GDM1 (cell line): ENCODE data around the gene NKD1.

Source experiments
- DNase-seq: peaks from one replicate; lab custom pipeline; 2025; lab: John Stamatoyannopoulos, UW

Gene NKD1

DNA sequence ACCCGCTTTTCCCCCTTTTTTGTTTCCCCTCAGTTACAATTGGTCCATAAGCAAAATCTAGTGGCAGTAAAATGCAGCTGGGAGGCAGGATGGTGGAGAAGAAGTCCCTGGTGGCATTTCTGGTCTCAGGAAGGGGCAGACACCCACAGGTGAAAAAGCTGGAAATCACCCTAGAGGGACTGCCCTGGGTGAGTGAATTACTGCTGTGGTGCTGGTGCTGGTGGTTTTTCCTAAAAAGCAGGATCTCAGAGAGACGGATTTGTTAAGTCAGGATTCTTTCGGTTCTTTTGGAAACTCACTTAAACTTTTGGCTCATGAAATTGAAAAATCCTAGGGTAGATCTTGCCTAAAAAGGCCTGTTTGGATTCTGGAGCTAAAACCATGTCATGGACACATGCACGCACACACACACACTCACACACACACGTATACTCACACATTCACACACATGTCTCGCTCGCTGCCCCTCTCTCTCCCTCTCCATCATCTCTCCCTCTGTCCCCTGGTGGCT lies 65.8 kb downstream of the NKD1 start:
- no peak for DNase-seq

DNA sequence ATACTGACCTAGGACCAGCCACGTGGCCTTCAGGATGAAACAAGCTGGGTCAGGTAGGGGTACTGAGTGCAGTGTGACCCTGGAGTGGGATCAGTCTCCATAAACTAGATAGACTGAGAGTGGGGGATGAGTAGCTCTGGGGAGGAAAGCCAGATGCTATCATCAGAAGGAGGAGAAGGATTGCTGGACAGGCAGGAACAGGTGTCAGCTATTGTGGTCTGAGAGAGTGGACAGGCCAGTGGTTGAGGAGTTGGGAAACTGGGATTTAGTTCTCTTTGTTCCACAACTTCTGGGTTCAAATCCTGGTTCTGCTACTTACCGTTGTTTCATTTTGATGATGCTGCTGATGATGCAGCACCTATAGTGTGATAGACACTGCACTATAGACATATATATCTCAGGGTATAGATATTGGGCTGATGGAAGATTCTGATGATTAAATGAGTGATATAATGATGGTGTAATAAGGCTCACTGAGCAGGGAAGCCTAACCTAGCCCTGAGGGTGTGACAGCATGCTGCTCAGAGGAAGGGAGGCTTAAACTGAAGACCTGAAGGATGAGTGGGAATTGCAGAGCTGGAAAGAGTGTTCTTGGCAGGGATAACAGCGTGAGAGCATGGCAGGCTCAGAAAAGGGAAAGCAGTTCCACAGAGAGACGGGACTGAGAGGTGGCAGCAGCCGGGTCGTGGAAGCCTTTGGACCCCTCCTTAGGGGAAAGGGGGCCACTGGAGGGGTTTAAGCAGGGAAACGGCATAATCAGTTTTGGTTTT lies 66.9 kb downstream of the NKD1 start:
- no peak for DNase-seq

DNA sequence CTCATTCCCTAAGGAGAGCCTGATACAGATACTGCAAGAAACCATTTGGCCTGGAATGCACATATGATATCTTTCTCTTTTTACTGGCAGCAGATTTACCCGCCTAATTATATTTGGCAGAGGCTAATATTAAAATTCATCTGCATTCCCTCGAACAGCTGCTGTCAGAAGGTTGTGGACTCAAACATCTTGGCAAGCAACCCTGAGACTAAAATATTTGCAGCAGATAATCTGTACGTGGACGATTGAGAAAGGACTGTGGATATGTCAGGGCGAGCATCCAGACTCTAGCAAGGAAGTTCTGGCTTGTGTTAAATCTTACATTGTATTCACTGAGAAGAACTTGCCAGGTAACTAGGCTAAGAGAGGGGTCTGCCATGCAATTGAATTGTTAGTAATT lies 67.7 kb downstream of the NKD1 start:
- no peak for DNase-seq

DNA sequence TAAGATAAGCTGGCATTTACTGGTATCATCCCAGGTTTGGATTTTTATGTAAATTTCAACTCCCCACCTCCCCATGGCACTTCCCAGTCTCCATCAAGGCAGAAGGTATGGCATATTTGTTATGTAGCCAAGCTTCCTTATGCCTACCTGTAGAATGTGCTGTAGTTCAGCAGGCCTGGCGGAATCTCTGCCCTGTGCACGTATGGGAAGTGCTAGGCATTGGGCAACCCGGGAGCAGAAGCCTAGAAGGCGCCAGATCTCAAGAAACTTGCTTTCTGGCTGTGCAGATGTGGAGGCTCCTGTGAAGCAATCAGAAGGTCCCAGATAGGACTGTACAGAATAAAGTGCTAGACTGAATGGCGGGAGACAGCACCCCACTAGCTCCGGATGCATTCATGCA lies 68.2 kb downstream of the NKD1 start:
- DNase-seq: no peak

DNA sequence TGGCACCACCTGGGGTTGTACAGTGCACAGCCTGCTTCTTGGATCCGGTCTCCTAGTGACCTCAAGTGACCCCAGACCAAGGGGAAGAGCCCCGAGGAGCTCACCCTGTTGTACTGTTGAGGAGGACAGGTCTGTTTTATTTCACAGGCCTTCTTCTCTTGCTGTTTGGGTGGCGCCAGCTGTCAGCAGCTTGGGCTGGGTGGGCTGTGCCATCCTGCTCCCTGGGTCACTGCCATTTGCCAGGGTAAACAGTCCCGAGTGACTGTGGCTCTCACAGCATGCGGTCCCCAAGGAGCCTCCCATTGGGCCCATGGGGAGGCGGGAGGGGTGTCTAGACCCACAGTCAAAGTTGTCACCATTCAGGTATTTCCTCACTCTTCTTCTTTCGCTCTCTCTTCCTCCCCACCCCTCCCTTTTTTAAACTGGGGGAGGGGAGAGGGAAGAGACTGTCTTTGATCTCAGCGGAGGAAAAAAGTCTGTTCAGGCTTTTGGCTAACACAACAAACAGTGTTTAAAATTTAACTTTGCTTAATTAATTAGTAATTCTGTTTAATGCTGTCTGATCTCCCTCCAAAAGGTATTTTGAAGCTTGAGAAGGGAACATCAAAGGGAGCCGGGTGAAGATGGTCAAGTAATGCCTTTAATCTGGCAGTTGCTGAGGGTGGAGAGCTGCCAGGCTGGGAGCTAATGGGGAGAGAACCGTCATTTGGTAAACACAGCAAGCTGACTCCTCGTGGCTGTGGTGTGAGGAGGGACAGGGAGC lies 68.9 kb downstream of the NKD1 start:
- DNase-seq: no peak

DNA sequence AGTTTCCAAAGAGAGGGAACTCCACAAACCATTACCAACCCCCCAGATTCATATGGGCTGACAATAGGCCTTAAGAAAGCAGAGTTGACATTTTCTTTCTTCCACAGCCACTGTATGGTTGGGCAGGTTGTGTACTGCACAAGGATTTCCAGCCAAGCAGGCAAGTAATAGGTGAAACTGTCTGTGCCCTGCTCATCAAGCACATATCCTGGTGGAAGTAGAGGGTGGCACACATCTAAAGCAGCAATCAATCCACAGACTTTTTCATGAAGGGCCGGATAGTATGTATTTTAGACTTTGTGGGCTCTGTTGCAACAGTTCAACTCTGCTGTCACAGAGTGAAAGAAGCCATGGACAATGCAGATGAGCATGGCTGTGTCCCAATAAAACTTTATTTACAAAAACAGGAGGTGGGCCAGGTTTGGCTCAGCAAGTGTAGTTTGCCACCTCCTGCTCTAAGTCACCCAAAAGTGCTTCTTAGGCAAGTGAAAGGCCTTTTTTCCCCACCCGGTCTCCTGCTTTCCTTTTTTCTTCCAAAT lies 69.5 kb downstream of the NKD1 start:
- no peak for DNase-seq

DNA sequence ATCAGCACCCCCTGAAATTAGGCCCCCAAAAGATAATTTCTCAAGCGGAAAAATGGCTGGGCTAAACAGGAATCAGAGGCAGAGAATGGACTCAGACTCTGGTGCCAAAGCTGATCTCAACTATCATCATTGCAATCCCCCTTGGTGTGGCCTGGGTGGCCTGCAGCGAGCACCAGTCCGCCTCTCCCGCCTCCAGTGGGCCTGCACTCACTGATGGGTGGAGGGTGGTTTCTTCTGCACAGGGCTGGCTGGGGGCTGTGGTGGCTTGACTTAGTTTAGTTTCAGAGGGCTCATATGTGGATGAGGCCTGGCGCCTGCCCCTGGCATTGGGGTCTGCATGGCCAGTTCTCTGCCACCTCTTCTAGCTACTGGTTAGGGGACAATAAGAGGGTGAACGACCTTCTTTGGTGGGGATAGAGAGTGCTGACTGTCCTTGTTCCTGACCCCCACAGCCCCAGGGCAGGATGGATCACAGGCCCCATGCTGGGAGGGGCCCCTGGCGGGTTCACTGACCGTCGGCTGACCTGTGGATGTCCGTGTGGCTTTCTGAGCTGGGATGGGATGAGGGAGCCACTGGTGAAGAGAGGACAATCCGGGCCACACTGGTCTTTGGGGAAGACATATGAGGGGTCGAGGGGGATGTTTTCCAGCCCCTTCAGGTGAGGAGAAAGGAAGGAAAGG lies 70.2 kb downstream of the NKD1 start:
- no peak for DNase-seq

DNA sequence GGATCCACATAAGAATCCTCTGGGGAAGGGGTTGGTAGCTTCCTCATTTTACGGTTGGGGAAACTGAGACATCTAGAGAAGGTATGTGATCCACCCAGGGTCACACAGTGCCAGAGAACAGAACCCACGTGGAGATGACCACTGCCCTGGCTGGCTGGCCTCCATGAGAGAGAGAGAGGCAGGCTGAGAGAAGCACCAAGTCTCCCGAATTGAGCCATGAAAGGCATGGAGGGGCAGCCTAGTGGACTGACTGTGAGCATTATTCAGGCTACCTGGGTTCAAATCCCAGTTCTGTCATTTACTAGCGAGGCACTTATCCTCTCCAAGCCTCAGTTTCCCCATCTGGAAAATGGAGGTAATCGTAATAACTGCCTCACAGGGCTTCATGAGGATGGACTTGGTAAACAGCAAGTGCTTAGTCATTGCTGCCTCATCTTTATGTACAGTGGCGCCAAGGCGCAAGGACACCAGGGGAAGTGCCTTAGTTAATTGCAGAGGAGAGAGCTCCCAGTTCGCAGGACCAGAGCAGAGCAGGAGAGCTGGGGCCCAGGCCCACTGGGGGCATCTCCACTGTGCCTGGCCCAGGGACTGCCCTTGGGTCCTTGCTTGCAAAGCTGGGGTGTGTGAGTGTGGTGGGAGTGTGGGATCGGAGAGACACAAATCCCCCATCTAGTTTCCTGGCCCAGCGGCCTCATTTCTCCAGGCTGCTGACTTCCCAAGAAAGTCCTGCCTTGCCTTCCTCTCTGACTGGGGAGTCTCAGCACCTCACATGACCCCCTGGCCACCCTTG lies 71.7 kb downstream of the NKD1 start:
- DNase-seq: no peak

DNA sequence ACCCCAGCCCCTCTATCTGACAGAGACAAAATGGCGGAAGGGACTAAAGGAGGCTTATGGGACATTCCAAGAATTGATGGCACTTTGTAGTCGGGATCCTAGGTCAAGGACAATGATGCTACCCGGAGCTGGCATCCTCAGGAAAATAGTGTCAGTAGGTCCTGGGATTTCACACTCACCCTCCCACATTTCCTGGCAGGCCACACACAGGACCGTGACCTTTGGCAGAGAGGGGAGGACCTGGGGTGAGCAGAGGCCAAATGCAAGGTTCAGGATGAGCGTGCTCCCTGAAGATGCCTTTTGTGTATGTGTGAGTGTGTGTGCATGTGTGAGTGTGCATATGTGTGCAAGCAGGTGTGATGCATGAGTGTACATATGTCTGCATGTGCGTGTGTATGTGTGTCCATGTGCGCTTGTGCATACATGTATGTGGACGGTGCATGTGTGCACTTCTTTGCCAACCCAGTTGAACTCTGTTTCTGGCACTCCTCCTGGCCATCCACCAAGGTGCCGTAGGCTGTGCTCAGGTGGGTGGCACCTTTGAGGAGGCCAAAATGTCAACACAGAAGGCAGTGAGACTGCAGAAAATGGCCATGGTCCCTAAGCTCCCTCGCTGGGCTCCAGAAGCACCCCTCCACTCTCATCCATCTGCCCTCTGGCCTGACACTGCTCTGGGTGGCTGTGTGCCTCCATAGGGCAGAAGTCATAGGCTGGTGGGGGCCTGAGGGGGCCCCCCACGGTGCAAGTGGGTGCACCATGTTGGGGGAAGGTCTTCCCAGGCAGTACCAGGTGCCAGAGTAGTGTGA lies 72.7 kb downstream of the NKD1 start:
- no peak for DNase-seq

DNA sequence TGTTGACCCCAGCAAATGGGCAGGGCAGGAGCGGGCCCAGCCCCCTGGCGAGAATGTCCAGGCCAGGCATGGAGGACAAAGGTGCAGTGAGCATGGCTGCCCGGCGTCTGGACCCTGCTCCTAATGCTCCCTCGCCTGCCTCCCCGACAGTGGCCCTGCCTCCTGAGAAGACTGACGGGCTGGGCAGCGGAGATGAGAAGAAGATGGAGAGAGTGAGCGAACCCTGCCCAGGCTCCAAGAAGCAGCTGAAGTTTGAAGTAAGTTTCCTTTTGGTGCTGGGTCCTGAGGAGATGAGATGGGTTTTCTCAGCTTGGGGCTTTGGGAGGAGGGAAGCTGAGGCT lies 73.2 kb downstream of the NKD1 start:
- DNase-seq: no peak

DNA sequence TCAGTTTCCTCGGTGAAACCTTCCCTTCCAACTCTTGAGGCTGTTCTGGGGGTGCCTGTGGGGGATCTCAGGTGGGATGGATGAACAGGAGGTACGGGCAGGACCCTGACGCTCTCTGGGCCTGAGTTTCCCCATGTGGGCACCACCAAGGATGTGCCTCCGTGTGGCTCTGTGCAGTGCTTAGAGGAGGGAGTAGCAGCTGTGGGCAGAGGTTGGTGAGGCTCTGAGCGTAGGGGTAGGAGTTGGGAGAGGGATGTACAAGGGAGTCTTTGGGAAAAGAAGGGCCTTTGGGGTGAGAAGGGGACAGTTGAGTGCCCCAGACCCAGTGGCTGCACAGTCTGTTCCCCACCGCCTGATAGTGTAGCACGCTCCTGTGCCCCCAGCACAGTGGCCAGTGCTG lies 73.8 kb downstream of the NKD1 start:
- DNase-seq: no peak

DNA sequence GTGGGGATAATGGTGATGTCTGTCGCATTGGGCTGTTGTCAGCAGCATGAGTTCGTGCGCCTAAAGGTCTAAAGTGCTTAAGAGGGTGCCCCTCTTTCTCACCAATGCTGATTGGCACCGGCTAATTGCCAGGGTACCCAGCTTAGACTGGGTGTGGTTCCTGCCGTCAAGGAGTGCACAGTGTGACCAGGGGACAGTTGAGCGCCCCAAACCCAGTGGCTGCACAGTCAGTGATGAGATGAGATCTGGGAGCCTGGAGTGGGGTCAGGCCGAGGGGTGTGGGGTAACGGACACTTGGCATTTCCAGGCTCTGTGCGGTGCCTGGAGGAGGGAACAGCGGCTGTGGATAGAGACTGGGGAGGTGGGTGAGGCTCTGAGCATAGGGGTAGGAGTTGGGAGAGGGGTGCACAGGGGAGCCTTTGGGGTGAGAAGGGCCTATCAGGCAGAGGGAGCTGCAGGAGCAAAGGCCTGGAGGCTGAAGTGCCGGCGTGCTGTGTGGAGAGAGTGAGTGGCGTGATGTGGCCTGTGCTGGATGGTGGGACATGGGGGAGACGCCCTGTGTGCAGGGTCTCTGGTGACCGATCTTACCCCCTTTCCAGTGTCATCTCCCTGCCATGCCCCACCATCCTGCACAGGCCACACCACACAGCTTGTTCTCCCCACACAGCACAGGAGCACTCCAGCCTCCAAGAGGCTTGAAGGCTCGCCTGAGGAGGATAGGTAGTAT lies 74.6 kb downstream of the NKD1 start:
- no peak for DNase-seq

DNA sequence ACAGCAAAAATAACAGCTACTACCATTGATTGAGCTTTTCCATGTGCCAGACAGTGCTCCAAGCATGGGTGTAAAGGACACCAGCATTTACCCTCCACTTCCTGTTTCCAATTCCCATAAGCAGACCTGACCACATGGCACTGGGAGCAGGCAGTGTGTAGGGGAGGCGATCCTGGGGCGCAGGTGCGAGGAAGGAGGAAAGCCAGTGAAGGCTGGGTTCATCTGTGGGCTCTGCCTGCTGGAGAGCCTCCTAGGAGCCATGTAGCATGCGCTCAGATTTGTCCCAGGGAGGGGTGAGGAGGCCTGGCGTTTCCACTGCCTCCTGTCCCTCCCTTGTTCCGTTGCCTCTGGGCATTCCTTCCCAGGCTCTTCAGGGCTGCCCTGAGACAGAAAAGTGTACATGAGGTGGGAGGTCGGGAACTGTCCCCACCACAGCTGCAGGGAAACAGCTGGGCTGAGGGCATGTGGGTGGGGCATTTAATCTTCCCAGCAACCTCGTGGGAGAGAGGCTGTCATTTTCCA lies 76.3 kb downstream of the NKD1 start:
- DNase-seq: no peak

DNA sequence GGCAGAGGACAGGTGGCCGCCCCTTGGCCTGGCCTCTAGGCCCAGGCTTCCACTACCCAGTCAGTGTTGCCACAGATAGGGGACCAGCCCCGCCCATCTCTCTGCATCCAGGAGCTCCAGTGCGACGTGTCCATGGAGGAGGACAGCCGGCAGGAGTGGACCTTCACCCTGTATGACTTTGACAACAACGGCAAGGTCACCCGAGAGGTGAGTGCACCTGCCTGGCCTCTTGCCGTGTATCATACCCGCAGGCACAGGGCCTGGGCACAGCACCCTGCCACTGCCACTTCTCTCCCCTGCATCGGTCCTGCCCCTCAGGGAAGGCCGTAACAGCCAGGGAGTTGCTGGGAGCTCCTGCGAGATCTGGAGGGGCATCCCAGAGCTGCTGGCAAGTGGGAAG lies 77.2 kb downstream of the NKD1 start:
- no peak for DNase-seq

DNA sequence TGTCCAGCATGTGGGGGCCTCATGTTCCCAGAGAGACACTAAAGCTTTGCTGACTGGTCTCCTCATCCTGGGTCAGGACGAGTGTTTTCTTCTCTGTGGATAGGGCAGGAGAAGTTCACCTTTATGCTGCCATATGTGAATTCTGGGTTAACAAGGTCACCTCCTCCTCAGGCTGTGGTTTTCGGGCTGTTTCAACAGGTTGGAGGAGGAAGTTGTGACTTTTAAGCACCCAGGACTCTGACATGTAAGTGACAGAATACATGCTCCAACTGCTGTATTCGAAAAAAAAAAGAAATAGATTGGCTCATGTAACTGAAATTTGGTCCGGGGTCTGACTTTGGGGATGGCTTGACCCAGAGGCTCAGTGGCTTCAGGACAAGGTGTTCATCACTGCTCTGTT lies 78.7 kb downstream of the NKD1 start:
- no peak for DNase-seq

DNA sequence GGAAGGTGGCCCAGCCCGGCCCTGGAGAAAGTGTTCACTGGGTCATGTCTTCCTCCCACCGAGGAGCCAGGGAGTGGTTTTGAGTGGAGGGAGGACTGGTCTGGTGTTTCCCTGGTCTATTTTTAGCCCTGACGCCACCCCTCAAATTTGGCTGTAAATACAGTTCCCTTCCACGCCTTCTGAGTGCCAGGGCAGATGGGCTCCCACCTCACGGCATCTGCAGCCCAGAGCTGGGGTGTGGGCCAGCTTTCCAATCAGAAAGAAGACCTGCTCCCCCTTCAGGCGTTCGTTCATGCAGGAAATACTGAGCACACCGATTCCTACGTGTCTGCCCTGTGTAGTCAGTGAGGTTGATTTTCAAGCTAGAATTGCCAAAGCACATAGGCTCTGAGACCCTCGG lies 79.2 kb downstream of the NKD1 start:
- no peak for DNase-seq

DNA sequence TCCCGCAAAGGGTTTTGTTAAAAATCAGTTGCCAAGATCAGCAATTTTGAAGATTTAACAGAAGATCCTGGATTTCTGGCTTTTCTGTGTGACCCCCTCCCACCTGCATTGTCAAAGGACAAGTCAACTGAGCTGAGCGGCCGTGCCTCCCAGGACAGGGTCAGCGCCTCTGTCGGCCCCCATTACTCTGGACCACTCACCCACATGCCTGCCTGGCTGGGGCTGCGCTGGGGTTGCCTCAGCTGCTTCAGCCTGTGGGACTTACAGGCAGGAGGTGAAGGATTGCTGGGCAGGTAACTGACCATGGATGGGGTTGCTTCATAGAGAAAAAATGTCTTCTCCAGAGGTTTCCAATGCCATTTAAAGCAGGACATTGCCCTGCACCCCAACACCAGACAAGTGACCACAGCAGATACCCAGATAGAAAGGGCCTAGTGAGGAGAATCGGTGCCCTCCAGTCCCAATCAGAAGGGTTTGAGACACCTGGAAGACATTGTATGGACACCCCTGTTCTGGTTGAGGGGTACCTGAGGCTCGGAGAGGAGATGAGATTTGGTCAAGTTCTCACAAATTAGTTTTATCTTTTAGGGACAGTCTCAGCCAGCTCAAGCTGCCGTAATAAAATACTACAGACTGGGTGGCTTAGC lies 80.1 kb downstream of the NKD1 start:
- no peak for DNase-seq

DNA sequence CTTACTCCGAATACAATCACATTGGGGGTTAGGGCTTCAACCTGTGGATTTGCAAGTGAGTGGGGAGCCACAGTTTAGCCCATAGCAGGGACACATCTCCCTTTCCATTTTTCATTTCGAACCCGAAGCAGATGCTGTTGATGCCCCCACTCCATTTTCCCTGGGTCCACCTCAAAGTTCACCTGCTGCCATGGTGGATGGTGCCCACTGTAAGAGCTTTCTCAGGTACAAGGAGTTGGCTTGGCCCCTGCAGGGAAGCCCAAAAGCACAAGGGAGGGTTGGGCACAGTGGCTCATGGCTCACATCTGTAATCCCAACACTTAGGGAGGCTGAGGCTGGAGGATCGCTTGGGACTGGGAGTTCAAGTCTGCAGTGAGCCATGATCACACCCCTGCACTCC lies 81.1 kb downstream of the NKD1 start:
- DNase-seq: no peak

DNA sequence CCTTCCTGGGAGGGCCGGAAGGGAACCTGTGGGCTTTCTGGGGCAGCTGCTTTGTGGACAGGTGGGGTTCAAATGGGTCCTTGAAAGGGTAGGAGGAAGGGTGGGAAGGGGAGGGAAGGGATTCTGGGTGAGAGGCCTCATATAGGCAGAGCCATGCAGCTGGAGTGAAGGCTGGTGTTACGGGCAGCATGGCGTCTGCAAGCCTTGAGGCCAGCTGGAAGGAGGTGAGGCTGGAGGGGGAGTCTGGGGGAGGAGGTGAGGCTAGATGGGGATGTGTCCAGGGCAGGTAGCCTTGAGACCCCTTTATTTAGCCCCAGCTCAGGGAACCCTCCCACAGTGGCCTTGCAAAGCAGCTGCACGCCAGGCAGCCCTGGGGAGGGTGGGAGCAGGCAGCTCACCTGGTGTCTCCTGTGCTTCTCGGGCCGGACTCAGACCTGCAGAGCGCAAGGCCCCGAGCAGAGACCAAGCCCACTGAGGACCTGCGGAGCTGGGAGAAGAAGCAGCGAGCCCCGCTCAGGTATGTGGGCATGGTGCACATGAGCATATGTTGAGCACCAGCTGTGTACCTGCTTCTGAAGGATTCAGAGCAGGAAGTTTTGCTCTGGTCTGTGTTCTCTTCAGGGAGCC lies 82.3 kb downstream of the NKD1 start:
- no peak for DNase-seq
